Fibroblast of skin of right biceps (primary cell): Measurements from ENCODE around the gene GNAZ.

Source experiments
- DNase-seq: peaks from one replicate; pipeline ENCODE4 v3.0.0-alpha.2; 2013

Gene GNAZ

DNA sequence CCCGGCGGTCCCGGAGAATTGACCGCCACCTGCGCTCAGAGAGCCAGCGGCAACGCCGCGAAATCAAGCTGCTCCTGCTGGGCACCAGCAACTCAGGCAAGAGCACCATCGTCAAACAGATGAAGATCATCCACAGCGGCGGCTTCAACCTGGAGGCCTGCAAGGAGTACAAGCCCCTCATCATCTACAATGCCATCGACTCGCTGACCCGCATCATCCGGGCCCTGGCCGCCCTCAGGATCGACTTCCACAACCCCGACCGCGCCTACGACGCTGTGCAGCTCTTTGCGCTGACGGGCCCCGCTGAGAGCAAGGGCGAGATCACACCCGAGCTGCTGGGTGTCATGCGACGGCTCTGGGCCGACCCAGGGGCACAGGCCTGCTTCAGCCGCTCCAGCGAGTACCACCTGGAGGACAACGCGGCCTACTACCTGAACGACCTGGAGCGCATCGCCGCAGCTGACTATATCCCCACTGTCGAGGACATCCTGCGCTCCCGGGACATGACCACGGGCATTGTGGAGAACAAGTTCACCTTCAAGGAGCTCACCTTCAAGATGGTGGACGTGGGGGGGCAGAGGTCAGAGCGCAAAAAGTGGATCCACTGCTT, 25.5 kb downstream of the GNAZ start:
- DNase-seq: no peak

DNA sequence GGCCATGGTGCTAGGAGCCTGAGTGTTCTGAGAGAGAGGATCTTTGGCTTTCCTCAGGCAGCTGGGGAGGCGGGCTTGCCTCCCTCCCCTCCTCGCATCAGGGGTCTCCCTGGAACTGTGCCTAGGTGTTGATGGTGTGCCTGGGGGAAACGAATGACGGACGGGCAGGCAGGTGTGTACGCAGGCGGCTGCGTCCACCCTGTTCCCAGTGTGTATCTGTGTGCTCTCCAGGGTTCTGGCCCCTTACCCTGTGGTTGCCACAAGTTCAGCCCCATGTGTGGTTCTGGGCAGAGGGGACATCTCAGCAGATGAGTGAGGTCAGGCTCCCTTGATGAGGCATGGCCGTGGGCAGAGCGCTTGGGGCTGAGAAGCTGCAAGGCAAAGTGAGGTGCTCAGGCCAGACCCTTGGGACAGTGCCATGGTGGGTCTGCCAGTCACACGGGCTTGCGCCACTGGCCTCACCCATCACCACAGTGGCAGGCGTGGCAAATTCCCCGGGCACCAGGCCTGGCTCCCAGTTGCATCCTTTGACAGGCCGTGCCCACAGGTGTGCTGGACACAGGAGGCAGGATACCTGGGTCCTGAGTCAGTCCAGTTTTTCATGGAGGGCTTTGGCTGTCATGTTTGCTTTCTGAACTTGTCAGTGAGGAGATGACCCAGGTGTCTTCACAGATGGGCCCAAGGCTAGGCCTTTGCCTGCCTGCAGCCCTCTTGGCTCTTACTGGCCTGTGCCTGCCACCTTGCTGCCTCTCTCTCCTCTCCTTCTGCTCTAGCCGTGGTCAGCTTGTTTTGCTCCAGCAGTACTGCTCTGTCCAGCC, 27.3 kb downstream of the GNAZ start:
- DNase-seq: no peak

DNA sequence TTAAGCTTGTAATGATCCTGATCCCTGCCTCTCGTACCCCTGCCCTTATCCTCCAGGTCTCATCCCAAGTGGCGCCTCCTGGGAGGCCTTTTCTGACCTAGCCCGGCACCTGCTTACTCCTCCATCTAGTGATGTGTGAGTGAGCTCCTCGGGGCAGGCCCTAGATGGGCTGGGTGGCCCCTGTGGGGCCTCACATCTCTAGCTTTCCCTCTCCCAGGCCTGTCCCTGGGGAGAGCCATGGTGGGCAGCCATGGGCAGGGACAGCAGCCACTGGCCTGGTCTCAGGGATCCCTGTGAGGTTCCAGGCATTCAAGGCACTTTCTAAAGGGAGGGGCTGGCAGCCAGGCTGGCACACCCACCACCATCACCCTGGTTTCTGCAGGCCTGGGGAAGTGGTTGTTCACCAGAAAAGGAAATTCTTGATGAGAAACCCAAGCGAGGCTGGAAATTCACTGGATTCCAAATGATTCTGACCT, 27.9 kb downstream of the GNAZ start:
- no peak for DNase-seq

DNA sequence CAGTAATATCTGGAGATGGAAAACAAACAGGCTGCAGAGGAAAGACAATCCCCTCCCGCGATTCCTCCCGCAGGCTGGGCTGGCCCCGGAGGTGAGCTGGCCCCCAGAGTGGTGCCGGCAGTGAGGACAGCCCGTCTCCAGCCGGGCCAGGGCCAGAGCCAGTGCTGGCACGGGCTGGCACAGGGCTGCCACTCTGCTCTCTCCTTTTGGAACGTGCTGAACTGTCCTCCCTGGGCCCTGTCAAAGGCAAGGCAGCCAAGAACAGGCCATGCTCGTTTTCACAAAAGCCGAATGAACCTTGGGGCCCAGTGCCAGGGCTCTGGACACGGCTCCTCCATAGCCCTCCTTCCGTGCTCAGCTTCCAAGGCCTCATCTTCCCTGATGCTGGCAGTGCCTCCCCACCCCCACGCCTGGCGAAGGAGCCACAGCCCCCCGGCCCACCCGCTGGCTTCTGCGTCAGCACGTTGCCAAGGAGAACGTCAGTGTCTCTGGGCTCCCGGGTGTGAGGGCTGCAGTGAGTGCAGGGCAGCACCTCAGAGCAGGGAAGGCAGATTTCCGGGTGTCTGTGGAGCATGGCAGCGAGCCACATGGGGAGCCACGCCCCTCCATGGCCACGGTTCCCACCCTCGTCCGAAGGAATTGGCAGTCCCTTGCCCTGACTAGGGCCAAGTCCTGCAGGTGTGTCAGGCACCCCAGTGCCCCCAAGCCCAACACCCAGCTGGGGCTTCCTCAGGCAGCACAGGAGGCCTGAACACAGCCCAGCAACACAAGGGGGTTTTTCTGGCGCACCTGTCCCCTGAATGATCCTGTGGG, 28.6 kb downstream of the GNAZ start:
- DNase-seq: no peak

DNA sequence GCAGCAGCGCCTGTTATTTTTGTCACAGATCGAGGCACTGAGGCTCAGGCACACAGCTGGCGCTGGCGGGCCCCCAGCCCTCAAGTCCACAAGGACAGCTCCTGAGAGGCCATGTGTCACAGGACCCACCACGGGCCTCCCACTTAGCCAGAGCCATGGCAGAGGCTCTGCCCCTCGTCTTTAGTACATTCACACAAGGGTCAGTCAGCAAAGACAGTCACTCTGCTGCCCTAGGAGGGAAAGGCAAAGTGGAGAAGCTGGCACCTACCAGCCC, 29.1 kb downstream of the GNAZ start:
- DNase-seq: no peak

DNA sequence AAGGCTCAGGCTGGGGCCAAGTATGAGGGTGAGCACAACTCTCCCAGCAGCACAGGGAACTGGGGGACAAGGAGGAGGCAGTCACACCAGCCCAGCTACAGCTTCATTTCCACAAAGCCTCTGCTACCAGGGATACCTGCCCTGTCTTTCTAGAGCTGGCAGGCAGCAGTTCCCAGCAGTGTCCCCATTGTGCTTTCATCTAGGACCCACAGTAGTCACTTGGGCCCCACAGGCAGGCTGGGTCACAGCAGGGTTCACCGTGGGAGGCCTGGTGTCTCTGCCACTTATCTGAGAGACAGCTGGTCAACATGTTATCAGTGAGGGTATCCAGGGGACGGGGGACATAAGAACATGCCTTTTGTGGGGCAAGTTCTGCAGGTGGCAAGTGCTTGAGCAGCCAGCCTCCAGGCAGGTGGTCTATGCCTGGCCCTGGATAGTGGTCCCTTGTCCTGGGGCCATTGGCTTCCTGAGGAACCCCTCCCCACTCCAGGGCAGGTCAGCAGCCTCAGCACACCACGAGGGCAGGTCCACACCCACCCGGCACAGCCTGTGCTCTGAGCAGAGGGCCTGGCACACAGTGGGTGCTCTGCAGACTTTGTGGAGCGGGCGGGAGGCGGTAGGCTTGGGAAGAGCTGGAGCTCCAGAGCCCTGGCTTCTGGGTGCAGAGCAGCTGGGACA, 29.9 kb downstream of the GNAZ start:
- no peak for DNase-seq

DNA sequence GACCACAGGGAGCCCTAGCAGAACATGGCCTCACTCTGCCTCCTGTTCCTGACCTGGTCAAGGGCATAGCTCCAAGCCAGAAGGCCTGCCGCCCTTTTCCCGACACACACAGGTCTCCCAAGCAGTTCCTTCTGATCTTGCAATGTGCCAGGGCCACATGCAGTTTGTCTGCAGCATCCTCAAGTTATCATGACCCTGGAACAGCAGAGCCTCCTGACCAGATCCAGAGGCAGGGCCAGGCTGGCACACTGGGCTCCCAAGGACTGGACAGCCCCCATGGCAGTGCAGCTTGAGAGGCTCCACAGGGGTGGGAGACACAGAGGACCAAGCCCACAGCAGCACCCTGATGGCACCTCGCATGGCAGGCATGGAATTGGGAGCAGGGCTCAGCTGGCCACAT, 31.2 kb downstream of the GNAZ start:
- DNase-seq: no peak

DNA sequence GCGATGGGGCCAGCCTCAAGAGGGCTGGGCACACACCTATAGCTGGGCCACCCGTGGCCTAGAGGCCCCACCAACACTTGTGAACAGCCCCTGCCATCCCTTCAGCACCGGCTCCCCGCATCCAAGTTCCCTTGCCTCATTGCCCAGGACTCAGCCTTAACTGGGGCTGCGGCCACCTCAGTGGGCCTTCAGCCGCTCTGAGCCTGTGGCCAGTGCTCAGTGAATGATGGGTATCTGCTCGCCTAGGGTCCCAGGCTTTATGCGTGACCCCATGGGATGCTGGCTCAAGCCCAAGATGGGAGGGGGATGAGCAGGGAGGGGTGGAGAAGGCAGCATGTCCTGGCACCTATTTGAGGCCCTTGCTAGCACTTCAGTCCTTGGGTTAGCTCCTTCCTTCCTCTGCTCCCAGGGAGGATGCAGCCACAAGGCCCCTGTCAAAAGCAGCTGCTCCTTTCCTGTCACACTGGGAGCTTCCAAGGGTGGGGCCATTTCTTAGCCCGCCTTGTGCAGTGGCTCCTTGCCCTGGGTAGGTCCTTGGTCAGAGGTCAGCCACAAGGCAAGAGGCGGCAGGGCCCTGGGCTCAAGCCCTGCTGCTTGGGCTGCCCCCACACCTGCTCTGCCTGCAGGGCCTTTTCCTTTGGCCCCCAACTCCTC, 31.8 kb downstream of the GNAZ start:
- DNase-seq: no peak

DNA sequence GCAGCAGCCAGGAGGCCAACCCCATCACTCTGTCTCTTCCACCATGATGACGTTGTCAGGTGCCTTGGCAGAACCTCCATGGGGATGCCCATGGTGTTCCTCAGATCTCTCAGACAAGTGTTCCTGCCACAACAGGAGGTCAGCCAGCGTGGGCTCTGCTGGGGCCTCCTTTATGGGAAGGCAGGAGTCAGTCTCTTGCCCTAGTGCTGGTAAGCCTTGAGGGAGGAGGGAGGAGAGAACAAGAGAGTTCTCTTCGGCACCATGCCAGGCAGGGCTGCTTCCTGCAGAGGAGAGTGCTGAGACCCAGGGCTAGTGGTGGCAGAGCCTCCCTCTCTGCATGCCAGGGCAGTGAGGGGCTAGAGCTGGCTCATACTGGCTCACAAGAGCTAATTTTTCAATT, 32.5 kb downstream of the GNAZ start:
- DNase-seq: no peak

DNA sequence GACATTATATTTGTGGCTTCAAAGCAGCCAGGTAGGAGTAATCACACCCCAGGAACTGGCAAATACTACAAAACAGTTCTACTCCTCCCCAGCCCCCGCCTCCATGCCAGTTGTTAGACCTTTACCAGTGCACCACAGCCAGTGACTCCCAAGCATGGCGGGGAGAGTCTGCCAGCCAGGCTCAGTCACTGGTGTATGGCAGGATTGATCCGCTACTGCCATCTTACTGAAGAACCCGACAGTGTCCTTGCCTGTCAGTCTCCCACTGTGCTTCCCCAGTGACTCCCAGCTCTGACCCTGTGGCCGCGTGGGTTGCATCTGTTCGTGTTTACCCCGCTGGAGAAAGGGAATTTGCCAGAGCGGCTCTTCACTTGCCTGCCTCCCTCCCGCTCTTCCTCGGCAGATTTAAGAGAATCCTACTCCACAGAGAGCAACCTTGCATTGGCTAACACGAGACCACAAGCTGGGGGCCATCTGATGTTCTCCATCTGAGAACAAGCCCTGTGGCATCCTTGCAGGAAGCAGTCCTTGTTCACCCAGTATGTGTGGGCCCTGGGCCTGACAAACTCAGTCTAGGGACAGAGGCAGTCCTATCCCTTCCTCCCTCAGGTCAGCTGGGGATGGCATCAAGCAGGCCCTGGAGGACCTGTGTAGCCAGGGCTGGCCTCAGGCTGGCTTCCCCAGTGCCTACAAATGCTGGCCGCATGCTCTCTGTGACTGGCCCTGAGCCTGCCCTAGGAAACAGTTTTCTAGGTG, 33.1 kb downstream of the GNAZ start:
- no peak for DNase-seq

DNA sequence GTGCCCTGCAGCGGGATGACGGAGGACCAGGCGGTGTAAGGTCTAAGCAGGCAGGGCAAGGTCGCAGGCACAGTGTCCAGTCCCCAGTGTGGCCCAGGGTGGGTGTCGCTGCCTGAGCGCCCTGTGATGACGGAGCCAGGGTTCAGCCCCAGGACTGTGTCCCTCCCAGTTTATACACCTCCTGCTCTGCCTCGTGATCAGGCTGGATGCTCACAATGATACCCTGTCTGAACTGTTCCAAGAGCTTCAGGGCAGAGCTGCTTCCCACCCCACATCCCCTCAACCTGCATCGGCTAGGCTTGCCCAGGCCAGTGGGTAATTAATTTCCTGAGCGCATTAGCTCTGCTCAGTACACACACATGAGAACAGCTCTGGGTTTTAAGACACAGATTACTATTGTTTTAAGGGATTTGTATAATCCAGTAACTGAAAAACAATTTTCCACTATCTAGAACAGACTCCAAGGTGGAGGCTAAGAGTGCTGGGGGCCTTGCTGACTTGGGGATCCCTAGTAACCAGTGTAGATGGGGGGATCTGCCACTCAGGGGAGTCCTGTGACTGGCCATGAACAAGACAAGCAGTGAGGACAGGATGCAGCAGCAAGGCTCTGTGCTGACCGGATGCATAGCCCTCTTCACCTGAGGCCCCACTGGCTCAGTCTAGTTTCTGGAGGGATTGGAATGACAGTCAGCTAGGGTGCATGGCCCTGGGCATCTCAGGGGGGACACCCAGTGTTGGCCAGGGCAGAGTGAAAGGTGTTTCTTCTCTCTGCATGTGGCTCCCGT, 34.1 kb downstream of the GNAZ start:
- no peak for DNase-seq

DNA sequence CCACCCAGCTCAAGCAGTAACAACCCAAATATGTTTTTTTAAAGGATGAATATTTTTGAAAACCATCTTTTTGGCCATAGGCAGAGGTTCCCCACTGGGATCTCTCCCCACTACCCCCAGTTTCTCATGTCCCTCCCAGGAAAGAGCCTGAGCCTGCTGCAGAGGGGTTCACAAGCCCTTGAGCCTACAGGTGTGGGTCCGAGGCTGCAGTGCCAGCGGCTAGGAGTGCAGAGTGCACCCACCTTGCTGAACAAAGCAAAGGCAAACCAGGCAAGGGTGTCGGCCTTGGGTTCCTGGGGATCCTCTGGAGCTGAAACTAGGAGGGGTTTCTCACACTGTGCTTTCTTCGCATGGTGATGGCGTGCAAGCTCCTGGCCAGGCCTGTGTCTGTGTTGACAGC, 35.0 kb downstream of the GNAZ start:
- no peak for DNase-seq

DNA sequence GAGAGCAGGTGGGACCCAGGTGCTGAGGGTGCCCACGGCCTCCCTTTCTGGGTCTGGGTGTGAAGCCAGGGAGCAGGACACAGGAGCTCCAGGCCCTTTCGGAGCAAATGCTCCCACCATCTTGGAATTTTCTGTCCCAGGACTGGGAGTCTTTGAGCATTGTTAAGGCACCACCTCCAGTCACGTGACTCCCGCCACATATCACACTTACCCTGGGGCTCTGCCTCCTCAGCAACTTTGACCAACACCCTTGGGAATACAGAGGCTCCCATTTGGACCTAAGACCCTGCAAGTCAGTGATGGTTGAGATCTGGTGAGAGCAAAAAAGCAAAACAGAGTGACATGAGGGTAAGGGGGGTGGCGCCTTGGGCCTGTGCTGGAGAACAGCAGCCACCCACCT, 35.6 kb downstream of the GNAZ start:
- DNase-seq: no peak

DNA sequence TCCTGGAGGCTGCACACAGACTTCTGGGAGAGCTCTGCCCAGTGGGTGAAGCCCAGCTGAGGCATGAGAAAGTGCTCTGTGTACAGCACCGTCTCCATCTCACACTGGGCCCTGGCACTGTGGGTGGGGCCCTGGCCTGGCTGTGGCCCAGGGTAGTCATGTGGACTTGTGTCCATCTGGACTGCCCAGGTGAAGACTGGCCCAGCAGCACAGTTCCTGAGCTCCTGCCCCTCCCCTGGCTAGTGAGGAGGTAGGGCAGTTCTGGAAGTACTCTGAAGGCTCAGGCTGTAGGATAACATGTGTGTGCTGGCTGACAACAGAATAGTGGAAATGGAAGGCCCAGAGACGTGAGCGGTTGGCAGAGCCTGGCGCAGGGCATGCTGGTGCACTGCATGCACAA, 36.0 kb downstream of the GNAZ start:
- DNase-seq: no peak

DNA sequence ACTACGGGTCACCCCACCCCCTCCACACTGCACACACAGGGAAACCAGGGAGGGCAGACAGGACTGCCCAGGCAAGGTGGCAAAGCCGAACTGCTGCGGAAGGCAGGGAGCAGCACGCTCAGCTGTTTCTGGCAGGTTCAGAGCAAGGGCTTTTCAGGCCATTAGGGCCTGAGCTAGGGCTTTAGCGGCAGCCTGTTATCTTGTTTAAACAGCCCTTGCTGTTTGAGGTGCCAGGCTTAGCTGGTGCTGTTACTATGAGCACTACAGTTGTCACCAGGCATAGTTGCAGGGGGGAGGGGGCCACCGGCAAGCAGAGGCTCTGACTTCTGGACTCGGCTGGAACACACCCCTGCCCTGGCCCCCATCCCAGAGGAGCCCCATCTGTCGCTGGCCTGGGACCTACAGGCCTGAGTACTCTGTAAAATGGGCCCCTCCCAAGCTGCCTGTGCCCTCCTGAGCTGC, 36.6 kb downstream of the GNAZ start:
- no peak for DNase-seq

DNA sequence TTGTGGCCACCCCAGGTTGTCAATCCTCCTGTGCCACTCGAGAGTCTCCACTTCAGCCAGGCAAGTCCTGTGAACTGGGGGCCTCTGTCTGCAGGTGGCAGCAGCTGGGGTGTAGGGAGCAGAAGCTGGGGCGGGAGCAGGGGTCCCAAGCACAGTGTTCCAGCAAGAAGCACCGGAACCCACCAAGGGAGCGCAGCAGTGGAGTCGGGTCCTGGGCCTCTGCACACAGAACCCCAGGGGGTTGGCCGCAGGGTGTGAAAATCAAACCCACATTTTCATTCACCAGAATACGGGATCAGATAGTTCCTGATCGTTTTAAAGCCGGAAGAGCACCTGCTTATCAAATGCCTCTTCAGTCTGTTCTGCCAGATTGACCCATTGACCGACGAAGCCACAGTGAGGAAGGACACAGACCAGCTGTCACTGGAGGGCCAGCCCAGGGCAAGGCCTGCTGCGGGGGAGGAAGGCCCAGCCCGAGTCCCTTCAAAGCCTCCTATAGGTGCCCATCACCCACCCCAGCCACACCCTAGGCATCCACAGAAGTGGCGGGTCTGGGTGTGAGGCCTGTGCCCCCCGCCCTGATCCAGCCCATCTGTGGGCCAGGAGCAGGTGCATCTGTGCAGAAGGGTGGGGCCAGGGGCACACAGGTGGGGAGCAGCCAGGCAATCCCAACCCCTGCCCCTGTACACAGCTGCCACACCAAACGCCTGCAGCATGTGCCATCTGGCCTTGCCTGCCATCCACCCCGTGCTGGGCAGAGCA, 37.3 kb downstream of the GNAZ start:
- no peak for DNase-seq

DNA sequence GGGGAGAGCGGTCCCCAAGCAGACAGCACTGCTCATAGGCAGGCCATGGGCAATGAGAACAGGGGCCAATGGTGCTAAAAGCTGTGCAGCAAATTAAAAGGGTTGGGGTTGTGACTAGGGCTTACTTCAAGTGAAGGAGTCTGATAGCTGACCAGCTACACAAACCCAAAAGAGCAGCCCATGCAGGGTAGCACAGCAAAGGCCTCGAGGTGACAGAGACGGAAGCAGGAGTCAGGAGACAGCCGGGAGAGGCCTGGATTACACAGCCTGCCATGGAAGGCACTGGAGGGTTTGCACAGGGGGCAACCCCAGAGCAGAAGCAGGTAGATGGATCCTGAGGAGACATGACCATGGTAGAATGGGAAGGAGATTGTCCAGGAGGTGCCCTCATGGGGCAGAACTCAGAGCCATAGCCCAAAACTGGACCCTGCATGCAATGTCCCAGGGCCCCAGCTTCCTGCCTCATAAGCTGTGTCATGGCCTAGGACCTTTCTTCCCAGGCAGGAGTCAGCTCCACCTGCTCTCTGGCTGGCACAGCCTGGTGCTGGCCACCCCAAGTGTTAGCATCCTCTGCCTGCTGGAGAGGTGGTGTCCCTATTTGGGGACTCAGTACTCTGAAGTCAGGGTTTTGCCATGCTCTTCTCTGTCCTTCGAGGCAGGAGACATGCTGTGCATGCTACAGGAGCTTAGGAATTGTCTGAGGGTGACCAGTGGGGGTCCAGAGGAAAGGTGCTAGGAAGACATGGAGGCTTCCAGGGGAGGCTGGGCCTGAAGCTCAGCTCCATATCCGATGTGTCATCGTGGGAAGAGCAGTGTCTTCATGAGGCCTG, 38.1 kb downstream of the GNAZ start:
- DNase-seq: no peak

DNA sequence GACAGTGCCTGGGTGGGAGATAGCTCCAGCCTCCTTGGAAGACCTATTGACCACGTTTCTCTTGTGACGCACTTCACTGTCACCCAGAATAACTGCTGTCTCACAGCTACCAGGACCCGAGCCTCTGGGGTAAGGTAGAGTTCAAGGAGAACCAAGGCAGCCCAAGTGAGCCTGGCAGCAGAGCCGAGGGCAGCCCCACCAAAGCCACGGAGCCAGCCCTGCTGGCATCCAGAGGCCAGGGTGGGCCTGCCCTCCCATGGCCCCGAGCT, 38.7 kb downstream of the GNAZ start:
- no peak for DNase-seq

DNA sequence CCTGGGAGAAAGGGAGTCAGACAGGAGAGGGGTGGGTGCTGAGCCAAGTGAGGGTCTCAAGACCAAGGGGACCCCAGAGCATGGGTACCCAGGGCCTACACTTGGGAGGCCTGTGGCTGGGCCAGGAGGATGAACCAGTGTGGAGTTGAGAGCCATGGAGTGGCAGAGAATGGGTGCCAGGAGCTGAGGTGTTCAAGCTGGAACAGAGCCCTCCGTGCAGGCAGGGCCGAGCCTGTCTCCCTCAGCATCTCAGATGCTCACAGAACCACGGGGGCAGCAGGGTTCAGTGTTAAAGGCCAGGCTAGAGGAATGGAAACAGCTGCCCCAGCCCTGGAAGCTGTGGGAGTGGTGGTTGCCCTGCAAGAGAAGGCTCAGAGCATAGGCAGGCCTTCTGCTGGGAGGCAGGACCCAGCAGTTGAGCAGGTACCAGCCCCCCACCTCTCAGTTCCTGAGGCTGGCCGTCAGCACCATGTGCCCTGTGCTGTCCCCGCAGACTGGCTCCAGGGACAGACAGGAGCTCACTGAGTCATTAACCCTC, 39.2 kb downstream of the GNAZ start:
- no peak for DNase-seq
